ENCODE data around the gene PRR16.

GRCh38 chr5:120735076-120735475 is 271.0 kb downstream of the PRR16 start:
- TF ChIP-seq CTCF (IDR thresholded peaks at IDR 0.05; ENCODE audit: low read depth, low read length) (no peak), POLR2A (IDR thresholded peaks at IDR 0.05; ENCODE audit: extremely low read depth, insufficient read length) (no peak), MAX (IDR thresholded peaks at IDR 0.05; ENCODE audit: low read depth, low read length) (no peak), MYC (IDR thresholded peaks at IDR 0.05; ENCODE audit: low read depth, low read length) (no peak)
